Measurements from ENCODE around the gene GABRD. TPM values are rescaled to one million over a fixed set of nuclear protein-coding genes. Genes with fewer than 3 reads are reported as not detected.

The GABRD gene
- total and polyA plus RNA-seq, 5 experiments from 2014 or later = not detected

DNA sequence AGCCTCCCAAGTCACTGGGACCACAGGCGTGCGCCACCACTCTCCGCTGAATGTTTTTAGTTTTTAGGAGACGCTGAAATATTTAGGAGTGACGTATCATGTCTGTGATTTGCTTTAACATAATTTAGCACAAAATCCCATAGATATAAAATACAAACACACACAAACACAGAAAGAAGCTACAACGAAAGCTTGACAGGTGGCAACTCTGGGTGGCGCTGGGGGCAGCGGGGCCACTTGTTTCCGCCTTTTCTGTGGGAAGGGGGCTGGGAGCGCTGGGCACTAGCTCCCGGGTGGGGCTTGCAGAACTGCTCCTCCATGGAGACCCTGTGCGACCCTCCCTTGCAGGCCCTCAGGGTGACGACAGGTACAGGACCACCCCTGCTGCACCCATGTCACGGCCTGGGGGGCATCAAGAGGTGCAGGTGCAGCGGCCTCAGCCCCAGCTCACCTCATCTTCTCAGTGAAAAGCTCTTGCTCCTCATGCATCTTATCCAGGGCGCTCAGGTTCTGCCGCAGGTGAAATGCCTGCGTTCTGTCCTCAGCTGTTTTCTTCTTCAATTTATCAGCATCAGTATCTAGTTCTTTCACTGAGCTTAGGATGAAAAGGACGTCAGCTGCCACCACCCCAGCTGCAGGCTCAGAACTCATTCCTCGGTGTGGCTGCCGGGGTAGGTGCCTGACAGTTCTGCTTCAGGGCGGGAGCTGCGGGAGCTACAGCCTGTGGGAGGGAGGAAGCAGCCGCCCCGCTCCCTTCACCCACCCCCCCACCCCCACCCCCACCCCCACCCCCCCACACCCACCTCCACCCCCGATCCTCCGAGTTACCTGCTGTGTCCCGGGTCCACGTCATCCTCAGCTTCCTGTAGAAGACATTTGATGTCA lies 30.8 kb upstream of the GABRD start:
- H3K4me3 Mint-ChIP-seq = peak overlapping the region in 2 of 10 donors; percentile 25 to 30
- no peak for DNase-seq

DNA sequence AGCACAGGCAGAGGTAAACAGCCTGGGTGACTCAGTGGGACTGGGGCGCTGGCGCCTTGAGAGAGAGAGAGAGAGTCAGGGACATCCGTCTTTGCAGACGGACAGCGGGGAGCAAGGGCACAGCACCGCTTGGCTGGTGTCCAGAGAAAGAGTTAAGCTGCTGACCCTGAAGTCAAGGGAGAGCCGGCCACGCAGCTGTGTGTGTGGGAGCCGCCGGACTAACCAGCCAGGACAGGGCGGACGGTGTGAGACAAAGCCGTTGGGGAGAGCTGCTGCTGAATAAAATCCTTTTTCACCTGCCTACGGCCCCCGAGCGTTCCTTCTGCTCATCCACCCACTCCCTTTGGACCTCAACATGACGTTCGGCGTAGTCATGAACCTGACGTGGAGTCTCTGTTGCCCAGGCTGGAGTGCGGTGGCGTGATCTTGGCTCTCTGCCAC lies 30.0 kb upstream of the GABRD start:
- Mint-ChIP-seq H3K36me3 (no peaks in the 10 kb centered on the region), H3K4me1 (peaks cover 0 to 11% (median 3%) of the 10 kb centered on the region in 4 donors), H3K27ac (no peak overlapping the region), H3K27me3 (peaks cover 0 to 29% (median 2%) of the 10 kb centered on the region in 5 donors), H3K4me3 (peak overlapping the region in 1 of 10 donors; percentile 25), H3K9me3 (no peaks in the 10 kb centered on the region)
- no peak for ATAC-seq
- no peak for DNase-seq
- POLR2A ChIA-PET = no interaction called here

More for the DNA sequence above, 30.8 kb upstream of the GABRD start:
- Mint-ChIP-seq H3K9me3 (no peaks in the 10 kb centered on the region), H3K27ac (peak overlapping the region in 1 of 10 donors; percentile 29), H3K36me3 (no peaks in the 10 kb centered on the region), H3K27me3 (peaks cover 0 to 29% (median 2%) of the 10 kb centered on the region in 5 donors), H3K4me1 (peaks cover 0 to 11% (median 3%) of the 10 kb centered on the region in 4 donors)
- no peak for ATAC-seq
- POLR2A ChIA-PET = no interaction called here

DNA sequence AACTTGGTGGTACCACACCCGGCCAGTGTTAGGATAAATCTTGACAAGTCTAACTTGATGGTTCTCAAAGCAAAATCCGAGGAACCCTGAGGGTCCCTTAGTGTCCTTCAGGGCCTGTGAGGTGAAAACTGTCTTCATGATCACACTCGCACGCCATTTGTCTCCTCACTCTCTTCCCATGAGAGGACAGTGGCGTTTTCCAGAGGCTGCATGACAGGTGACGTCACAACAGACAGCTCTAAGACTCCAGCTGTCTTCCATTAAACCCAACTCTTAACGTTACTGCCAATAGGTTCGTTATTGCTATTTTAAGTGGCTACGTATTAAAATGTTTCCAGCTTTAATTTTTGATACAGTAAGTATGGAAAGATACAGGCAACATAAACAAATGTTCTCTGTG lies 29.4 kb upstream of the GABRD start:
- peaks cover 3 to 11% (median 4%) of the 10 kb centered on the region in 4 donors for H3K4me1 Mint-ChIP-seq
- H3K9me3 Mint-ChIP-seq = no peaks in the 10 kb centered on the region
- ATAC-seq = no peak
- POLR2A ChIA-PET = no interaction called here
- no peak for DNase-seq
- no peaks in the 10 kb centered on the region for H3K36me3 Mint-ChIP-seq
- peaks cover 0 to 29% (median 2%) of the 10 kb centered on the region in 5 donors for H3K27me3 Mint-ChIP-seq
- no peak overlapping the region for H3K4me3 Mint-ChIP-seq
- H3K27ac Mint-ChIP-seq = peak overlapping the region in 1 of 10 donors; percentile 13

DNA sequence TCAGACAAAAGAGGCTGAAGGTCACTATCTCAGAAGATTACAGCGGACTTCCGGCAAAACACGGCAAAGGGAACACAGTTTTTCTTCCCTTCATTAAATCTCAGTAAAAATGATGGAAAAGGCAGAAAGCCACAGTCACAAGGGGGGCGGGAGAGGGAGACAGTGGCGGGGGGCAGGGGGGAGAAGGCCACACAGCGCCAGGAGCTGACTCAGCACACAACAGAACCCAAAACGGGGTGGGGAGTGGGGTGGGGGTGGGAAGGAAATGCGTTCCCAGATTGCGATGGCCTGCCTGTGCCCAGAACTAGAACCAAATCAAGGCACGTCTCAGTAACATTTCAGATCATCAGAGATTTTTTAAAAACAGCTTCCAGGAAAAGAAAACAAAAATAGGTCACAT lies 28.9 kb upstream of the GABRD start:
- DNase-seq (no peak), ATAC-seq (no peak)
- H3K9me3 Mint-ChIP-seq = no peaks in the 10 kb centered on the region
- H3K36me3 Mint-ChIP-seq = no peaks in the 10 kb centered on the region
- POLR2A ChIA-PET = no interaction called here
- peaks cover 0 to 31% (median 2%) of the 10 kb centered on the region in 5 donors for H3K27me3 Mint-ChIP-seq
- no peak overlapping the region for H3K27ac Mint-ChIP-seq
- no peak overlapping the region for H3K4me3 Mint-ChIP-seq
- H3K4me1 Mint-ChIP-seq = peaks cover 3 to 11% (median 4%) of the 10 kb centered on the region in 4 donors

DNA sequence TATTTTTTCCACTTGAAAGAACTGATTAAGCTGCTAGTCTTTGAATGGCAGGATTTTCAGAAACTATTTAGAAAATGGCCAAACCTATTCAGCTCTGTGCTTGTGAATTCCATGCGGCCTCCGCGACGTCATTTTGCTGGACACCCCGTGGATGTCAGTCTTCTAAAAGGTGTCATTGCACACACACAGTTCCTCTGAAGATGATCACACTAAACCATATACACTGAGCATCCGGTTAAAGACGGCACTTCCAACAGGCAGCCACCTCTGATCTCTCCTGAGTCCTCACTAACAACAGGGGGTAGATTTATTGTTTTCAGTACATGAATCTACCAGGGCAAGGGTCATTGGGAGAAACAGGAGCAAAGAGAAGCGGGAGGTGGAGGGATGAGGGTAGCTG lies 24.6 kb upstream of the GABRD start:
- no peaks in the 10 kb centered on the region for H3K36me3 Mint-ChIP-seq

DNA sequence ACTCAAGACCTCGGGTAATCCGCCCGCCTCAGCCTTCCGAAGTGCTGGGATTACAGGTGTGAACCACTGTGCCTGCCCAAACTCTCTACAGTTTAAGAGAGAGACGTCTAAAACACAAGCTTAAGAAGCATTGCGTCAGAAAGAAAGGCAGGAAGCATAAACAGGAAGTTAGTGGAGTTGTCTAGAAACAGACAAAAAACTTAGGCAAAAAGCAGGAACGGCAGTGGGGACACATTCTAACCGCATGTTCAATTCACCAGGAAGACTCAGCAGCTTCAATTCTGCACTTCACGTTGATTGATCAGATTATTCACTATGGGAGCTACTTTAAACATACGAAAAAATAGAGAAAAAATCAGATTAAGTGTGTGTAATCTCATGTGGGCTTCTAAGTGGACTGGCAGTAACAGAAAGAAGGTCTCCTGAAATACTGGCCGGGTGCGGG lies 22.9 kb upstream of the GABRD start:
- POLR2A ChIA-PET = no interaction called here
- DNase-seq = no peak
- H3K4me3 Mint-ChIP-seq = no peak overlapping the region
- no peaks in the 10 kb centered on the region for H3K36me3 Mint-ChIP-seq
- no peak for ATAC-seq
- peaks cover 6 to 9% (median 7%) of the 10 kb centered on the region in 4 donors for H3K4me1 Mint-ChIP-seq
- H3K27ac Mint-ChIP-seq = no peak overlapping the region
- H3K27me3 Mint-ChIP-seq = peaks cover 8 to 37% (median 19%) of the 10 kb centered on the region in 5 donors
- no peaks in the 10 kb centered on the region for H3K9me3 Mint-ChIP-seq

More for the DNA sequence above, 24.6 kb upstream of the GABRD start:
- POLR2A ChIA-PET = no interaction called here
- H3K27ac Mint-ChIP-seq = no peak overlapping the region
- no peaks in the 10 kb centered on the region for H3K9me3 Mint-ChIP-seq
- ATAC-seq (no peak), DNase-seq (no peak)
- H3K4me3 Mint-ChIP-seq = no peak overlapping the region
- peaks cover 6 to 9% (median 7%) of the 10 kb centered on the region in 4 donors for H3K4me1 Mint-ChIP-seq
- peaks cover 8 to 25% (median 12%) of the 10 kb centered on the region in 5 donors for H3K27me3 Mint-ChIP-seq

DNA sequence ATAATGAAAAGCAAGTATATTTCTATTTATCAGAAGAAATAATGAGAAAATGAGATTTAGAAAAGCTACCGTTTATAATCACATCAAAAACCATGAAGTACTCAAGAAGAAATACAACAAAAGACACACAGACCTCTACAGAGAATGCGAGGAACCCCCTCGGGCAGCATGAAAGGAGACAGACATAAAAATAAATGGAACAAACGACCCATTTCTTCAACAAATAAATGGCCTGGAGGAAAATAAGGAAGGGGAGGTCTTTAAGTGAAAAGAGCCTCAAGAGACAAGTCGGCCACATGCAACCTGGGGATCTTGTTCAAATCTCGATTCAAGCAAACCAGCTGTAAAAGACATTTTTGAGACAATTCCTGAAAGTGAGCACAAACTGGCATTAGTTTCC lies 21.6 kb upstream of the GABRD start:
- peaks cover 15 to 41% (median 26%) of the 10 kb centered on the region in 5 donors for H3K27me3 Mint-ChIP-seq
- POLR2A ChIA-PET = no interaction called here
- H3K9me3 Mint-ChIP-seq = no peaks in the 10 kb centered on the region
- DNase-seq (no peak), ATAC-seq (no peak)
- no peak overlapping the region for H3K4me3 Mint-ChIP-seq
- peak overlapping the region in 1 of 10 donors; percentile 26 for H3K27ac Mint-ChIP-seq
- peaks cover 6 to 9% (median 7%) of the 10 kb centered on the region in 4 donors for H3K4me1 Mint-ChIP-seq
- H3K36me3 Mint-ChIP-seq = no peaks in the 10 kb centered on the region

DNA sequence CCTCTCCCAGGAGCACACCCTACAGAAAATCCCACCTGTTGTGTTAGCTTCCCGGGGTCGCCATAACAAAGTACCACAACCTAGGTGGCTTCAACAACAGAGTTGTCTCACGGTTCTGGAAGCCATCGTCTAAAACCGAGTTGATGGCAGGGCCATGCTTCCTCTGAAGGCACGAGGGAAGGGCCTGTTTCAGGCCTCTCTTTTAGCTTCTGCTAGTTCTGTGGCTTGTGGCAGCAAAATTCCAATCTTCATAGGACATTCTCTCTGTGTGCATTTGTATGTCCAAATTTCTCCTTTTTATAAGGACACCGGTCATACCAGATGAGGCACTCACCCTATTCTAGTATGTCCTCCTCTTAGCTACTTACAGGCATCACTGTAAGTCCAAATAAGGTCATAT lies 18.7 kb upstream of the GABRD start:
- Mint-ChIP-seq H3K27me3 (peaks cover 14 to 53% (median 41%) of the 10 kb centered on the region in 5 donors), H3K4me3 (no peak overlapping the region), H3K36me3 (no peaks in the 10 kb centered on the region), H3K9me3 (no peaks in the 10 kb centered on the region), H3K4me1 (peaks cover 4 to 8% (median 6%) of the 10 kb centered on the region in 4 donors), H3K27ac (no peak overlapping the region)
- no peak for ATAC-seq
- DNase-seq = no peak
- POLR2A ChIA-PET = interaction anchor here (0.6 kb wide), 1 partner anchor 158 kb away, joined by 3 read pairs; no protein-coding TSS in a partner anchor

DNA sequence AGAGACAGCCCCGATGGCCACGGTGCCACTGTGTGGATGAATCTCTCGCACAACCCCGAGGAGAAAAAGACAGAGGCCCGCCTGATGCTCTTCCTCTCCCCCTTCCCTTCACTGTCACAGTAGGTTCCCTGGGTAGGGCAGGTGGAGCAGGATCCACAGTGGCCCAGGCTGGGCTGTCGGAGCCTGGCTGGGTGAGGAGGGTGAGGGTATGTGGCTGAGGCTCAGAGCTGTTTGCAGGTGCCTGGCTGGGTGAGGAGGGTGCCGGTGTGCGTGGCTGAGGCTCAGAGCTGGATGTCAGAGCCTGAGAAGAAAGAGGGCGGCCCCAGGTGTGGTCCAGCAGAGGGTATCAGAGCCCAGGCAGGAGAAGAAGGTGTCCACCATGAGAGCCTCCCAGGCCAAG lies 18.3 kb upstream of the GABRD start:
- H3K36me3 Mint-ChIP-seq = no peaks in the 10 kb centered on the region
- H3K27me3 Mint-ChIP-seq = peaks cover 14 to 56% (median 43%) of the 10 kb centered on the region in 5 donors
- H3K27ac Mint-ChIP-seq = no peak overlapping the region
- no peak overlapping the region for H3K4me3 Mint-ChIP-seq
- DNase-seq = no peak
- H3K4me1 Mint-ChIP-seq = peaks cover 4 to 8% (median 6%) of the 10 kb centered on the region in 4 donors
- no peaks in the 10 kb centered on the region for H3K9me3 Mint-ChIP-seq
- POLR2A ChIA-PET = no interaction called here
- ATAC-seq = no peak

DNA sequence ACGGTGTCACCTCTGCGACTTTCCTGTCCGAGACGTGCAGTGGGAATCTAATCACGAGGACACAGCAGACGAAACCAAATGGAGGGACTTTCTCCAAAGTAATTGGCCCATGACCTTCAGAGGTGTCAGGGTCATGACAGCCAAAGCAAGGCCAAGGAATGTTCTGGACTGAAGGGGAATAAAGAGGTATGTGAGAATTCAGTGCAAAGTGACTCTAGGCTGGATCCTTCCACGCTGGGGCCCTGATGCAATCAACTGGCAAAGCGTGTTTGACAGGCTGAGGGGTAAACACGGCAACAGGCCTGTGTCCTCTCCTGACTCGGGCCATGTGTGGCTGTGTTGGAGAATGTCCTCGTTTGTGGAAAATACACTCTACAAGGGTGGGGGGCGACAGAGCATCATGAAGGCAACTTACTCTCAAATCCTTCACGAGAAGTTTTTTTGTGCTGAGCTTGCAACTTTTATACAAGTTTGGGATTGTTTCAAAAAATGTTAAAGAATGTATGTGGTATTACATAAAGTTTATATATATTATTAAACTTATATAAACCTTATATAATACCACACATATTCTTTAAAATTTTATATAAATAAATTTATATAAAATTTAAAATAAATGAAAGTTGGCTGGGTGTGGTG lies 17.3 kb upstream of the GABRD start:
- Mint-ChIP-seq H3K27ac (no peak overlapping the region), H3K9me3 (no peaks in the 10 kb centered on the region), H3K4me3 (no peak overlapping the region), H3K27me3 (peaks cover 15 to 57% (median 47%) of the 10 kb centered on the region in 5 donors), H3K4me1 (peaks cover 0 to 2% (median 0%) of the 10 kb centered on the region in 4 donors), H3K36me3 (no peaks in the 10 kb centered on the region)
- DNase-seq (no peak), ATAC-seq (no peak)
- POLR2A ChIA-PET = no interaction called here

DNA sequence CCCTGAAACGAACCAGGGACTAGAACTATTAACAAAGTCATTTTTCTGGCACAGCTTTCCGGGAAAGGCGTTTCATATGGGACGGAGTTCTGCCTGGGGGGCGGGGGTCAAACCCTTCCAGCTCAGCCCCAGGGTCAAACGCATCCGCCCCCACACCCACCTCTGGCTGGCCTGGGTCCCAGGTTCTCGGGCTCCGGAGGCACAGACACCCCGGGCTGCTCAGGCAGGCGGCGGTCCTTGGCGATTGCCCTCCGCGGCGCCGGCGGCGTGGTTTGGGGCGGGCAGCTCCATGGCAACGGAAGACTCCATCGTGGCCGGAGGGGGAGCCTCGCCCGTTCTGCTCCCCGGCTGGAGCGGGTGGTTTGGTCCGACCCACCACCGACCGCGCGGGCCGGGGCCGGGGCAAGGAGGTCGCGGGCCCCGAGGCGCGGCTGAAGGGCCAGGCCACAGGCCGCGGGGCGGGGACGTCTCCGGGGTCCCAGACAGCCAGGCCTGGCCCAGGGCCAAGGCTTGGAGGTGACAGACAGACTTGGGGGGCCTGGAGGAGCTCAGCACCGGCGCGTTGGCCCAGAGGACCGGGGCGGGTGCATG lies 15.5 kb upstream of the GABRD start, which contains the start of gene CFAP74:
CFAP74 (minus strand) TSS at position 246 of the 591 bp plus-strand sequence. CDS start 12,830 bp downstream, outside the sequence.
- H3K27me3 Mint-ChIP-seq = peaks cover 16 to 56% (median 45%) of the 10 kb centered on the region in 5 donors
- no peaks in the 10 kb centered on the region for H3K36me3 Mint-ChIP-seq
- POLR2A ChIA-PET = interaction anchor here (0.7 kb wide), 1 partner anchor 22 kb away, joined by 7 read pairs; no protein-coding TSS in a partner anchor
- H3K9me3 Mint-ChIP-seq = no peaks in the 10 kb centered on the region
- H3K27ac Mint-ChIP-seq = no peak within 1 kb of the TSS
- H3K4me1 Mint-ChIP-seq = peaks cover 0 to 2% (median 0%) of the 10 kb centered on the region in 4 donors
- DNase-seq = no peak
- ATAC-seq = peak in 1 of 2 donors; percentile 23
- peak within 1 kb of the TSS in 1 of 10 donors; percentile 27 for H3K4me3 Mint-ChIP-seq

DNA sequence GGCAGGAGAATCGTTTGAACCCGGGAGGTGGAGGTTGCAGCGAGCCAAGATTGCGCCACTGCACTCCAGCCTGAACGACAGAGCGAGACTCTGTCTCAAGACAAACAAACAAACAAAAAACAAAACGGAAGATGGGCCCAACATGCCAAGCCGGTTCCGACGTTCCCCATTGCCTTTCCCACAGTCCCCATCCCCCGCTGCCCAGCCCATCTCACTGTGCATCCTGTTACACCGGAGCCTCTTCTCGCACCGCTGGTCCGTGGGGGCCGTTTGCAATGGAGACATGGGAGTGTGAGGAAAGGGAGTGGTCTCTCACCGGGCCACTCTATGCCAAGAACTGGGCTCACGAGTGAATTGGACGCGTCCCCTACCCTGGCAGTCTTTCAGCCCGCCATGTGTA lies 14.3 kb upstream of the GABRD start:
- Mint-ChIP-seq H3K4me3 (no peak overlapping the region), H3K9me3 (no peaks in the 10 kb centered on the region), H3K27ac (no peak overlapping the region), H3K36me3 (no peaks in the 10 kb centered on the region), H3K4me1 (peaks cover 0 to 2% (median 0%) of the 10 kb centered on the region in 4 donors), H3K27me3 (peaks cover 11 to 50% (median 40%) of the 10 kb centered on the region in 5 donors)
- no peak for ATAC-seq
- DNase-seq = no peak
- POLR2A ChIA-PET = no interaction called here
